GM04504 (cell line): Measurements from ENCODE around the gene C10orf67.

ENCODE experiments used
- DNase-seq: peaks from one replicate; pipeline ENCODE4 v3.0.0-alpha.2; 2012; ENCODE audit warnings: low read depth

C10orf67 gene

GRCh38 chr10:23195846-23196600 lies 148.6 kb downstream of the C10orf67 start:
- DNase-seq, result no peak

GRCh38 chr10:23194966-23195845 lies 149.4 kb downstream of the C10orf67 start:
- no peak for DNase-seq

- no peak for DNase-seq
Measured at GRCh38 chr10:23194471-23194965, 150.1 kb downstream of the C10orf67 start.

GRCh38 chr10:23193435-23194074 lies 151.0 kb downstream of the C10orf67 start:
- no peak for DNase-seq

- no peak for DNase-seq
Measured at GRCh38 chr10:23192712-23193434, 151.7 kb downstream of the C10orf67 start.

- no peak for DNase-seq
Measured at GRCh38 chr10:23191764-23192711, 152.6 kb downstream of the C10orf67 start, which contains the start of gene PTF1A. TSS of gene PTF1A (plus strand) at chr10:23192312. CDS start at chr10:23192531, 219 bp downstream.

- DNase-seq, result no peak
Measured at GRCh38 chr10:23190872-23191763, 153.5 kb downstream of the C10orf67 start.

- no peak for DNase-seq
Measured at GRCh38 chr10:23189024-23189423, 155.6 kb downstream of the C10orf67 start.

GRCh38 chr10:23187155-23187554 lies 157.4 kb downstream of the C10orf67 start:
- DNase-seq, result no peak

- no peak for DNase-seq
Measured at GRCh38 chr10:23186697-23187096, 157.9 kb downstream of the C10orf67 start.

GRCh38 chr10:23186178-23186577 lies 158.4 kb downstream of the C10orf67 start:
- DNase-seq, result no peak

GRCh38 chr10:23174977-23175512 lies 169.6 kb downstream of the C10orf67 start:
- DNase-seq, result no peak

- DNase-seq, result no peak
Measured at GRCh38 chr10:23174074-23174976, 170.3 kb downstream of the C10orf67 start.

- DNase-seq, result no peak
Measured at GRCh38 chr10:23173214-23174073, 171.2 kb downstream of the C10orf67 start.

- no peak for DNase-seq
Measured at GRCh38 chr10:23172429-23173213, 172.0 kb downstream of the C10orf67 start.

GRCh38 chr10:23171232-23171876 lies 173.2 kb downstream of the C10orf67 start:
- peak; percentile 7 for DNase-seq
